Measurements from ENCODE around the gene MRPL10. TPM values are rescaled to one million over a fixed set of nuclear protein-coding genes. Genes with fewer than 3 reads are reported as not detected.

Gene MRPL10
- total RNA-seq, 1 experiment from 2014 or later: 112 TPM

- H3K4me2 ChIP-seq (ENCODE audit: low read length): no peak overlapping the region
- peaks cover 11% of the 10 kb centered on the region in 2 experiments; a peak in 2 of 4 replicates for H3K36me3 ChIP-seq (ENCODE audit: control insufficient read depth in 1 of 2, insufficient read depth in 2 of 2, low read length in 2 of 2)
- no peak for TF ChIP-seq SIN3A (IDR thresholded peaks at IDR 0.05; ENCODE audit: low read depth)
- no peak for TF ChIP-seq FOSL1 (IDR thresholded peaks at IDR 0.05; ENCODE audit: low read depth)
- no peak for TF ChIP-seq REST (IDR thresholded peaks at IDR 0.05; ENCODE audit: low read depth)
- TF ChIP-seq EZH2phosphoT487 (IDR thresholded peaks at IDR 0.05; ENCODE audit: borderline replicate concordance): no peak
- no peak for TF ChIP-seq EZH2 (IDR thresholded peaks at IDR 0.05)
- no peak for TF ChIP-seq CEBPB (IDR thresholded peaks at IDR 0.05; ENCODE audit: low read depth)
- no peak for TF ChIP-seq ZNF274 (IDR thresholded peaks at IDR 0.05; ENCODE audit: low read depth, low read length)
- TF ChIP-seq RAD21 (IDR thresholded peaks at IDR 0.05; ENCODE audit: low read depth): no peak
- no peak for TF ChIP-seq JUND (IDR thresholded peaks at IDR 0.05)
- TF ChIP-seq SRF (IDR thresholded peaks at IDR 0.05; ENCODE audit: low read depth): no peak
- no peak for TF ChIP-seq TCF7L2 (IDR thresholded peaks at IDR 0.05; ENCODE audit: borderline replicate concordance, extremely low read depth, insufficient read depth, insufficient read length)
- TF ChIP-seq MAX (IDR thresholded peaks at IDR 0.05): no peak
- no peak for TF ChIP-seq CTCF (IDR thresholded peaks at IDR 0.05 in 2 of 3, conservative IDR thresholded peaks at IDR 0.05 in 1 of 3; ENCODE audit: borderline replicate concordance in 1 of 3, insufficient read depth in 1 of 3, low read depth in 2 of 3, low read length in 2 of 3)
- CTCF ChIA-PET: no interaction called here
- no peaks in the 10 kb centered on the region for H3K79me2 ChIP-seq (ENCODE audit: insufficient read depth, low read length)
- no peaks in the 10 kb centered on the region for H3K9me2 ChIP-seq (ENCODE audit: insufficient read depth)
- intact Hi-C loops (cut with micrococcal nuclease): no loop called here
- H3K4me1 ChIP-seq (ENCODE audit: control insufficient read depth in 1 of 2, insufficient read depth in 2 of 2, low read length in 2 of 2): peaks cover 19 to 21% of the 10 kb centered on the region in 2 experiments
- RAD21 ChIA-PET (ENCODE audit: low non-redundant PET in 1 of 2, low total read pairs in 2 of 2, uncharacterized antibody in 2 of 2, unreplicated experiment in 2 of 2): no interaction called here
- H4K20me1 ChIP-seq (ENCODE audit: insufficient read depth): no peaks in the 10 kb centered on the region
- no peaks in the 10 kb centered on the region for H3K9me3 ChIP-seq (ENCODE audit: control insufficient read depth in 1 of 2, insufficient read depth in 1 of 2, low read depth in 1 of 2, low read length in 2 of 2)
- peaks cover 11% of the 10 kb centered on the region; the same call in 1 of the 2 replicates for H3K27me3 ChIP-seq (ENCODE audit: insufficient read depth, low read length)
- ATAC-seq (no peak), DNase-seq (ENCODE audit: low read depth, low spot score) (no peak)
- BruUV-seq (replicated peaks): no TSS peak
- no peak overlapping the region for H3K9ac ChIP-seq (ENCODE audit: low read length)
- H3K27ac ChIP-seq (ENCODE audit: low read depth, low read length): no peak overlapping the region
- no peak overlapping the region for H3K4me3 ChIP-seq (replicated peaks in 1 of 2; ENCODE audit: low read depth in 1 of 2, low read length in 2 of 2)
- H2AFZ ChIP-seq (ENCODE audit: low read depth, low read length, poor library complexity, severe bottlenecking): no peak overlapping the region
- POLR2A ChIA-PET: no interaction called here
Observed at GRCh38 chr17:47806026-47806912, 25.1 kb downstream of the MRPL10 start.

Measured in HCT116 (cell line).